GM18858 (cell line): Measurements from ENCODE around the gene UHRF2.
"Not testable (repeated sequence)": the region's sequence is repeated elsewhere in the genome, so short reads cannot be mapped to it uniquely, and the experiment has no call there.

Experiments used
- ATAC-seq: cut with Tn5 transposase; IDR thresholded peaks from one replicate; pipeline ENCODE4 v1.9.1; 2021; ENCODE audit not compliant: unreplicated experiment

UHRF2 gene

GRCh38 chr9:6488395-6488794 is 75.4 kb downstream of the UHRF2 start:
- no peak for ATAC-seq

DNA sequence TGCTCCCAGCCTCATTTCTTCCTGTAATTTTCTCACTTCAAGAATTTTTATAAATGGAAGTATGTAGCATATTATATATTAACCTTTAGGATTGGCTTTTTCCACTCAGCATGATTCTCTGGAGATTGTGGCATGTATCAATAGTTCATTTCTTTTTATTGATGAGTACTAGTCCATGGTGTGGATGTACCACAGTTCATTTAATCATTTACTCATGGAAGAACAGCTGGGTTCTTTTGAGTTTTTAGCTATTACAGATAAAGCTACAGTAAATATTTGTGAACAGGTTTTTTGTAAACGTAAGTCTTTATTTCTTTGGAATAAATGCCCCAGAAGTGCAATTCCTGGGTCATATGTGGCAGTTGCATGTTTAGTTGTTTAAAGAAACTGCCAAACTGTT is 76.1 kb downstream of the UHRF2 start:
- no peak for ATAC-seq

DNA sequence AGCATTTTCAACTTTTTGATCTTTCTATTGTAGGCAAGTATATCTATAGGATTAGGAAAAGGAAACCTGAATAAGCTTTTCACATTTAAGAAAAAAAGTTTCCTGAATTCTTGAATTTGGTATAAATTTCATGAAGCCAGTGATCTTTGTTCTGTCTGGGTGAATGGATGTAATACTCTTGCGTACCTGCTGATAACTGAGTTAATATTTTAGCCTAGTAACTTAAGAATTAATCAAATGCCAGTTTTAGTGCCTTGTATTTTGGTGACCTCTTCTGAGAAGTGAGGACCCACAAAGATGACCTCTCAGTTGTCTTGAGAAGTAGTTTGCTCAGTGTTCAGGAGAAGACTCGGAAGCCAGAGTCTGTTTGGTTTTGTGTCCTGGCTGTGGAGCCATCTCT is 77.9 kb downstream of the UHRF2 start:
- no peak for ATAC-seq

GRCh38 chr9:6495466-6495865 is 82.5 kb downstream of the UHRF2 start:
- no peak for ATAC-seq

GRCh38 chr9:6498982-6499381 is 86.0 kb downstream of the UHRF2 start:
- no peak for ATAC-seq

DNA sequence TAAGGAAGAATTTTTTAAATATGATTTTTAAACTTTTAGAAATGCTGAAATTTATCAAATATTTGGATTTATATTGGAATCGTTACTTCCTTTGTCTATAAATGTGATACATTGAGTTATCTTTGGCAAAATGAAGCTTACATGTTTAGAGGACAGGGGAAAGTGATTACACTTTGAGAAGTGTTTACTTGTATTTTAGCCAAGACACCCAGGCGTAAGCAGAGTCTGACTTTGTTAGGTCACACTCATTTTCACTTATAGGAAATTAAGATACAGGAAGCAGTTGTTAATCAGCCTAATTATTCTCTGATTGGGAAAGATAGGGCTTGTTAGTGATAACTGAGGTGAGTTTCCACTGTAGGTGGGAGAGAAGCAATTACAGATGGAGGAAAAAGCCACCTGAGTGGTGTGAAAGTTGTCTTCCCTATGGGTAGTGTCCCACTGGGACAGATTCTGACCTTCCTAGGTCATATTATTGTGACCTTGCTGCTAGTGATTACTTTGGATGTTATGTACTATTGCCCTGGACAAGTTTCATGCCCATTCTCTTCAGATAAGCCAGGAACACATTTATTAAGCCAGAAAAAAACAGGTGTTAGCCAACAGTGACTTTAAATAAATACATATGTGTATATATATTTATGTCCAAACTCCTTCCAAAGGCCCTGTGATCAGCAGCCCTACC is 88.7 kb downstream of the UHRF2 start:
- no peak for ATAC-seq

- no peak for ATAC-seq
Observed at GRCh38 chr9:6502399-6502798, 89.4 kb downstream of the UHRF2 start.

GRCh38 chr9:6506571-6506970 is 93.6 kb downstream of the UHRF2 start:
- no peak for ATAC-seq

- no peak for ATAC-seq
Observed at GRCh38 chr9:6512085-6512657, 99.2 kb downstream of the UHRF2 start.

- no peak for ATAC-seq
Observed at GRCh38 chr9:6522263-6522662, 109.3 kb downstream of the UHRF2 start.

DNA sequence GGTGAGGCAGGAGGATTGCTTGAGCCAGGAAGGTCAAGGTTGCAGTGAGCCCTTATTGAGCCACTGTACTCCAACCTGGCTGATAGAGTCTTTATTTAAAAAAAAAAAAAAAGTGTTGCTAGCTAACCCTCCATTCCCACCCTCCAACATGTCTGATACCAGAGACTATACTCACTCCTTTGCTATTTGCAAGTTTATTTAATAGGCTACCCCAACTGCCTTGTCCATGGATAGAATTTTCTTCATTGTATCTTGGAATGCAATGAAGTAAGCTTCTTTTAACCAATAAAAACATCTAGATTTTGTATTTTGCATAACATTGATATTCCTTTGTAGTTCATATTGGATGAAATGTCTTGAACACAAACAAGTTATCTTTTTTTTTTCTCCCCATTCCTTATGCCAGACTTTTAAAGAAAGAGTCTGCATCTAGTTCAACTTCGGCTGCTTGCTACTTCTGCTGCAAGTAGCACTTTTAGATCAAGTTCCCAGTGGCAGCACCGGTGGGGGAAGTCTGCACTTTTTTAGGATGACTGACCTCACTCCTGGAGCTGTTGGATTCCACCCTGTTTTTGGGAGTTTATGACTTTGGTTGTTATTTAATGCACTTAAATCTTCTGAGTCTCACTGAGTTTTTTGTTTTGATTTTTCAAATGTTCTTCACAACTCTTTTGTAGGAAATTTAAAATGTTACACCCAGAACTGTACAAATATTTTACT is 112.5 kb downstream of the UHRF2 start:
- ATAC-seq, result no peak

GRCh38 chr9:6535594-6535993 is 122.6 kb downstream of the UHRF2 start:
- ATAC-seq, result no peak

GRCh38 chr9:6538666-6539071 is 125.7 kb downstream of the UHRF2 start:
- ATAC-seq, result no peak

DNA sequence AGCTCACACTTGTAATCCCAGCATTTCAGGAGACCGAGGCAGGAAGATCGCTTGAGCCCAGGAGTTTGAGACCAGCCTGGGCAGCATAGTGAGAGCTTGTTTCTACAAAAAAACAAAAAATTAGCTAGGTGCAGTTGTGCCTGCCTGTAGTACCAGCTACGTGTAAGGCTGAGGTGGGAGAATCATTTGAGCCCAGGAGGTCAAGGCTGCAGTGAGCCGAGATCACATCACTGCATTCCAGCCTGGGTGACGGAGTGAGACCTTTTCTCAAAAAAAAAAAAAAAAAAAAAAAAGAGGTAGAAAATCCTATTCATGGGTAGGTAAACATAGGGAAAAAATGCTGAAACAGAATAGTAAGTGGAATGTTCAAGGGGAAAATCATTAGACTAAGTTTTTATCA is 129.6 kb downstream of the UHRF2 start:
- ATAC-seq, result not testable (repeated sequence)

- no peak for ATAC-seq
Observed at GRCh38 chr9:6543204-6543603, 130.2 kb downstream of the UHRF2 start.

GRCh38 chr9:6545017-6545691 is 132.2 kb downstream of the UHRF2 start:
- ATAC-seq, result no peak

DNA sequence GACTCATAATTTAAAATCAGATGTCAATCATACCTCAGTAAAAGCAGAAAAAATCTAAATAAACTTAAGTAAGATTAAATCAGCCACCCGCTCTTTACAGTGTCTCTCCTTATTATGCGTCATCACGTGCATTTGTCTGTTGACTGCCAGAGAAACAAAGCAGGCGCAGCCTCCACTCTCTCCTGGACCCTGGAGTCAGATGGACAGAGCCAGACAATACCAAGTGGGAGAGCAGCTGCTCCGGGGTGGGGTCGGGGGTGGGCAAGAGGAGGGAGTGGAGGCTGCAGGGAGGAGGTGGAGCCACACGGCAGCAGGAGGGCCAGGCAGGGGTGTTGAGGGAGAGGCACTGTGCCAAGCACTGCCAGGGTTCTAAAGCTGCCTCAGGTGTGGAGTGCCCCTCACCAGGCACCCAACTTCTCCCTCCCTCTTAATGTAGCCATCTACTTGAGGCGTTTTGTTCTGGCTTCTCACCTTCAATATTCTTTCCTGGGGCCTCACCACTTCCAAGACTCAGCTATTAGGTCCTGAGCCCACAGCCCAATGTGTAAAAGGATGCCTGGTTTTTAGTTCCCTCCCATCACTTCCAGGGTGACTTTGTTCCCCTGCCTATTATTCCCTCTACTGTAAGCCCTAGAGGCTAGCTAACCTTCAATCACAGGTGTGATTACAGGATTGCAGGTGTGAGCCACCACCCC is 136.3 kb downstream of the UHRF2 start:
- no peak for ATAC-seq

DNA sequence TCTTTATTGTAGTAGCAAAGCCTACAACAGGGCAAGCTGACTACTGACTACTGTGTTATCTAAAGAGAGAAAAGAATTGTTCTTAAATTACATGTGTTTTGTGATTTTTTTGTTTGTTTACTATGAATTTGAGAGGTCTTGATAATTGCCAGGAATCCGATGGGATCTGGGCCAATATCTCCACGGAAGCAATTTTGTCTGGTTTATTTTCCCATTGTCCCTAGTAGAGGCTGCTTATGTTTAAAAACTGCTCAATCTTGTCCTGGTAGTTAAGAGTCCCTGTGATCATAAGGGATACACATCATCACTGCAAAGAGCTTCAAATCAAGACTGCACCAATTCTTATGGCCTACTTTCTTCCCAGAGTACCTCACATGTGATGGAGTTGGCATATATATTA is 138.1 kb downstream of the UHRF2 start:
- no peak for ATAC-seq

- ATAC-seq, result no peak
Observed at GRCh38 chr9:6552033-6552432, 139.0 kb downstream of the UHRF2 start.

- no peak for ATAC-seq
Observed at GRCh38 chr9:6552498-6553121, 139.6 kb downstream of the UHRF2 start.

- ATAC-seq, result no peak
Observed at GRCh38 chr9:6553866-6554265, 140.9 kb downstream of the UHRF2 start.
